Measurements from ENCODE around the gene TMEM179. TPM values are rescaled to one million over a fixed set of nuclear protein-coding genes. Genes with fewer than 3 reads are reported as not detected.

The TMEM179 gene
- polyA plus RNA-seq, 4 donors = 0.90 to 1.9 (median 1.5) TPM

DNA sequence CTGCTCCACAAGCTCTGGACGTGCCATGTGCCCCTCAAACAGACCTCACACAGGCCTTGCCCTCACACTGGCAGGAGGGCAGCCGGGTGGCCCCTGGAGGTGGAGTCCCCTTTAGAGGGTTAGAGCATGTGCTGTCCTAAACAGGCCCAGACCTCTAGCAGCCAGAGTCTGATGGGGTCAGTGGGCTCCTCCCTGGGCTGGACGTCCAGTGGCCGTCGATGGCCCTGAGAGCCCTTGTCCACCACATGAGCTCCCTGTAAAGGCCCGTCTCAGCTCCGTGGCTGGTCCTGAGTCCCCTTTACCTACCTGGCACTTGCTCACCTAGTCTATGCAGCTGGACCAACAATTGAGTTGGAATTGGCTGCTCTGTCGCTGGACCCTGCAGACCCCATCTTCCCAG lies 3.8 kb downstream of the TMEM179 start:
- DNase-seq (ENCODE audit: low read depth in 4 of 4, low spot score in 2 of 4) = no peak

DNA sequence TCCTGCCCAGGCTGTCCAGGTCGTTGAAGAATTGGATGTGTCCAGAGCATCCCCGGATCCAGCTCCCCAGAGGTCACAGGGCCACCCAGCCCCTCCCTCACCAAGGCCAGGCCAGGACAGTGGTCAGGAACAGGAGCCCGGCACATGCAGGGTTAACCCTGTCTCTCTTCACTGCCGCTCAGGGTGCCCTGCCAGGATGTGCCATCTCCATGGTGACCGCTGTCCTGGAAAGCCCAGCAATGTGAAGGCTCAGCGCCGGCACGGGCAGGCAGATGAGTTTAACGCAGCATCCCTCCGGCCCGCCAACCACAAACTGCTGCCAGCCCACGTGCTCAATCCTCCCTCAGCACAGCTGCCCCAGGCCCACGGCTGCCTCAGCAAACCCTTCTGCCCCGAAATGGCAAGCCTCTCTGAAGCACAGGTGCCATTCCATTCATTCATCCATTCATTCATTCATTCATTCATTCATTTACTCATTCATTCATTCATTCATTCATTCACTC lies 4.4 kb downstream of the TMEM179 start:
- no peak for DNase-seq (ENCODE audit: low read depth in 4 of 4, low spot score in 2 of 4)

DNA sequence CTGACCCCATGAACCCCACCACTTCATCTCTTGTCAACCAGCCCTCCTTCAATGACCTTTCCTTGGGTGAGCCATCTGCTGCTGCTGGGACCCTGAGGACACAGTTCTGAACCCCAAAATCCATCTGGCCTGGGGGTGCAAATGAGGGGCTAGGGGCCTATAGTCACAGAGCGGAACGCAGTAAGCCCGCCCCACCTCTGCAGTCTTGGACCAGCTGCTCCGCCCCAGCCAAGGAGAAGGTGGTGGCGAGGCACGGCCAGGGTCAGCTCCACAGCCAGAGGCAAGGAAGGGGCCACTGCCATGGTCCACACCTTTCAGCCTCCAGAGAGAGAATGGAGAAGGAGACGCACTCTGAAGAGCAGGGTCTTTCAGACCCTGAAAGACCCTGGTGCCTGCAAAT lies 5.1 kb downstream of the TMEM179 start:
- no peak for DNase-seq (ENCODE audit: low read depth in 4 of 4, low spot score in 2 of 4)

DNA sequence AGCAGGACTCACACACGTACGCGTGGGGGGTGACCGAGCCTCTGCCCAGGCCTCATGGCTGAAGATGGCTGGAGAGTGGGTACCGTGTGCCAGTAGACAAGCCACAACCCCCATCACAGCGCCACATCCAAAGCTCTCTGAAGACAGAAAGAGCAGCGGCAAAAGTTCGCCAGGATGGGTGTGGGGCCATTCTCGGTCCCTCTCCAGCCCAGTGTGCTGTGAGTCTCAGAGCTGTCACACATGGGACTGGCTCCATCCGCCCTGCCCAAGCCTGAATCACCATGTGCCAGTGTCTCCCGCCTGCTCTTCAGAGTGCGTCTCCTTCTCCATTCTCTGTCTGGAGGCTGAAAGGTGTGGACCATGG lies 5.7 kb downstream of the TMEM179 start:
- DNase-seq (ENCODE audit: low read depth in 4 of 4, low spot score in 2 of 4) = no peak

DNA sequence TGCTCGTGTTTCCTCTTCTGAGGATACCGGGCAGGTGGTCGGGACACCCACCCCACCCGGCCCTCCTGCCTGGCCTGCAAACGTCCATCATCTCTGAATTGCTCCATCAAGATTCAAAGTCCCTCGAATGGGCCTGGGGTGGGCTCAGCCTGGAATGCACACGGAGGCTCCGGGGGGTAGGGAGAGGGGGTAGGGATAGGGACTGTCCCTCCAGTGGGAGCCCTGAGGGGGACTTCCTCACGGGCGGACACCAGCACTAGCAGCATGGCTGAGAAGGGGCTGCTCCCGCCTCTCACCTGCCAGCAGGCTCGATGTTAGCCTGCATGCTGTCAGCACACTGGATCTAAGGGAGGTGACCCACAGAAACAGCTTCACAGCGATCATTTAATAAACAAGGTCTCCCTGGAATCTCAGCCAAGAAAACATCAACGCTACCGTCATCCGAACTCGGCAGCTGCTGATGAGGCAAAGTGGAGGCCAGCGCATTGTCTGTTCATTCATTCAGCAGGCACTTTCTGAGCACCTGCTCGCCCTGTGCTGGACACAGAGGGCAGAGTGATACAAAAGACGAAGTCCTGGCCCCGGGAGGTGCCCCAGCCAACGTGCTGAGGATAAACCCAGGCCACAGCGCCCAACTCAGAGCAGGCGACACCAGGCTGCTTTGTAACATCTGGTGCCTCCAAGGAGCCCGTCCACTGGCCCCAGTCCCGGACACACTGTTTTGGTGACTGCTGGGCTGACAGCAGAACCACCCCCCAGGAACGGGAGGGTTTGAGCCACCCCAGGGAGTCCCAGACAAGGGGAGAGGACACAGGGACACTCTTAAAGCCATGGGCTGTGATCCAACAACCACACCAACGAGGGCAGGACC lies 6.3 kb downstream of the TMEM179 start:
- no peak for DNase-seq (ENCODE audit: low read depth in 4 of 4, low spot score in 2 of 4)

DNA sequence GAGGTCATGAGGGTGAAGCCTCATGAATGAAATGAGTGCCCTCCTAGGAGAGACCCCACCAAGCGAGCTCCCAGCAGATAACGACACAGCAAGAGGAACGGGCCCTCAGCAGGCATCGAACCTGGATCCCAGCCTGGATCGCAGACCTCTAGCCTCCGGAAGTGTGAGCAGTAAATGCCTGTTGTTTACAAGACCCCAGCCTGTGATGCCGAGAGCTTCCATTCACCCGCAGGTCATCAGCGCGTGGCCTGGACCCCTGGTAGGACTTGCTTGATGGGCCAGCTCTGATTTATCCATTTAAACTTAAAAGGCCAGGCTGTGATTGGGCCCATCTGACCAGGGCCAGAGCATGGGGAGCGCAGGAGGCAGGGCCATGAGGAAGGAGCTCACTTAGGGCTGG lies 7.0 kb downstream of the TMEM179 start:
- no peak for DNase-seq (ENCODE audit: low read depth in 4 of 4, low spot score in 2 of 4)

DNA sequence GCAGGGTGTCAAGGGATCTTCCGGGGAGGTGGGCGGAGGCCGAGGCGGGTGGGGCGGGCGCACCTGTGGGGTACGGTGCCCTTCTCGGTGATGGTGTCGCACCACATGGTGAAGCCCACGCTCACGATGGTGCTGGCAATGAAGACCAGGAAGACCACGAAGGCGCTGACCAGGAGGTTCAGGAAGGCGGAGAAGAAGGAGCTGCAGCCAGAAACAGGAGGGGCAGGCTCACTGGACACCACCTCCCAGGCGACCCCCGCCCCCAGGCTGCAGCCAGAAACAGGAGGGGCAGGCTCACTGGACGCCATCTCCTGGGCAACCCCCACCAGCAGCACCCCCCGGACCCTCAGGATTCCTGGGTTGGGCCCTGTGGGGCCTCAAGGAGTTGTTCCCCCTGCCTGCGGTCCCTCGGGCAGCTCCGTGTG lies 7.6 kb downstream of the TMEM179 start:
- DNase-seq (ENCODE audit: low read depth in 4 of 4, low spot score in 2 of 4) = no peak

DNA sequence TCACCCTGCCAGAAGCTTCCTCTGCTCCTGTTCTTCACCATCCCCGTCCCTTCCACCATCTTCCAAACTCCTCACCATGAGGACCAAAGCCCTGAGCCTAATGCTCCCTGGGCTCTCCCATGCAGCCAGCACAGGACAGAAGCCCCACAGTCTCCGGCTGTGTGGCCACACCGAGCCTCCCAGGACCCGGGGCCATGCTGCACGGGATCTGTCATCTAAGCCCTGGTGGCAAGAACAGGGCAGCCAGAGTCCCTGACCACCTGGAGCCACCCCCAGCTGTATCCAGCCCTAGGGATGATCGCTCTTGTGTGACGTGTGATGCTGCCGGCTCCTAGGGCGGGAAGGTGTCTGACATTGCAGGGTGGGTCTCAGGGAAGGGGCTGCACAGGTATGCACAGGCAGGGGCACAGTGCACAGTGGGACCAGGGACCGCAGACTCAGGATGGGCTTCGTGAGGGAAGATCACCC lies 8.1 kb downstream of the TMEM179 start:
- DNase-seq (ENCODE audit: low read depth in 4 of 4, low spot score in 2 of 4) = no peak

DNA sequence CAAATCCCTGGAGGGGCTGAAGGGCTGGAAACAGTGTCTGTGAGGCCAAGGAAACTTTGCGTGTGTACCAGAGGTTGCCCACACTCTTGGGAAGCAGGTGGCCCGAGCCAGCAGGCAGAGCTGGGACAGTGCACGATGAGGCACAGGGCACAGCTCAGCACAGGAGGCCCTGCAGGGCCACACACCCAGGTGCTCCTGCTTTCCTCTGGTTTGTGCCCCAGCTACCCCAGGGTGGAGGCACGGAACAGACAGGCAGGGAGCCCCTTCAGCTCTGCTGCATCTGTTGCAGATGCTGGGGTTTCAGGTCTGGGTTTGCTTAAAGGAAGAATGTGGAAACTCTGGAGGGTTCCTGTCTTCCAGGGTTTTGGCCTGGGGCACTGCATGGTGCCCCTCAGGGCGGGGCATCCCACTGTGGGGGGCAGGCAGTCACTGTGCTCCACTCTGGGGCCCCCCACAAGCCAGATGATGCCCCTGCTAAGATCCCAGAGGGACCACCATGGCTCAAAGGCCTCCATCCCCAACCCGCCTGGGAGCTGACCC lies 8.6 kb downstream of the TMEM179 start:
- no peak for DNase-seq (ENCODE audit: low read depth in 4 of 4, low spot score in 2 of 4)

DNA sequence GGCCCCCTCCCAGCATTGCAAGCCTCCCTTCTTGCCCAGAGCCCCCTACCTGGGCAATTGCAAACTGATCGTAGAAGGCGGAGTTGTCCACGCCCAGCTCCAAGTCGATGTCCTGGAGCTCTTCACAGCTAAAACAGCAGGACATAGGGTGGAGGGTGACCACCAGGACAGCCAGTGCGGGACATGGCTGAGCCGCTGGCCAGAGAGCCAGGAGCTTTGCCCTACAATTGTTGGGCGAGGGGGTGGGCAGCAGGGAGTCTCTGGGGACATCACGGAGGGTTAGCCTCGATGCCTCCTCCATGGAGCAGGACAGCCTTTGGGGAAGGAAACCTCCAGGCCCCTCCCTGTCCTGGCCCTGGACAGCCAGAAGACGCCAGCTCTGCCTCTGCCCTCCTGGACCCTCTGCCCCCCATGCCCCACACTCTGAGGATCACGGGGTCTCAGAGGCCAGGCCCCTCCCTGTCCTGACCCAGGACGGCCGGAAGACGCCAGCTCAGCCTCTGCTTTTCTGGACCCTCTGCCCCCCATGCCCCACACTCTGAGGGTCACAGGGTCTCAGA lies 9.4 kb downstream of the TMEM179 start:
- DNase-seq (ENCODE audit: low read depth in 4 of 4, low spot score in 2 of 4) = no peak

DNA sequence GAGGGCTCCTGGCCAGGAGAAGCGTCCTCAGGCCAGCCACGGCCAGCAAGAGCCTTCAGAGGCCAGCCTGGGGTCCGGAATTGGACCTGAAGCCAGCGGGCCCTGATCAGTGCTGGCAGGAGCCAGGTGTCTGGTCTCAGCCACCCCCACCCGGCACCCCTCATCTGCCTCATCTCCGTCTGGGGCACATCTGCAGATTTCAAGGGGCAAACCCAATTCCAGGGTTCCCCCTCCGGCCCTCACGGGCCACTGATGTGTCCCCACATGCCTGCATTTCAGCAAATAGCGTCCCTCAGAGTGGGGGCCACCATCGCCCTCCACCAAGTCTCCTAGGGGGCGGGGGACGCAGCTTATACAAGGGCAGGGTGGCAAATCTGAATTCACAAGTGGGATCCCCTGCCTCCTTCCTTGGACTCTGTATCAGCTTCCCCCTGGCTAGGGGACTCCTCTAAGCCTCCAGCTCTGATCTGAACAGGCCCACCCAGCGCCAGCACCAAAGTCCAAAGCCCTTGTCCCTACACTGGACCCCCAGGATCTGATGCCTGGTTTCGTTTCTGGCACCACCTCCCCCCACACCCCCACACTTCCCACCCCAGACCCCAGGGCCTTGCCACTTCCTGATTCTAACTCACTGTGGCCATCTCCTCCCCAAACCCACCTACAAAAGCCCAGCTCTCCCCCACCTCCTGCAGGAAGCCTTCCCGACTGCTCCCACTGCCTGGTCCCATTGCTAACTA lies 10.1 kb downstream of the TMEM179 start:
- DNase-seq (ENCODE audit: low read depth in 4 of 4, low spot score in 2 of 4) = no peak

DNA sequence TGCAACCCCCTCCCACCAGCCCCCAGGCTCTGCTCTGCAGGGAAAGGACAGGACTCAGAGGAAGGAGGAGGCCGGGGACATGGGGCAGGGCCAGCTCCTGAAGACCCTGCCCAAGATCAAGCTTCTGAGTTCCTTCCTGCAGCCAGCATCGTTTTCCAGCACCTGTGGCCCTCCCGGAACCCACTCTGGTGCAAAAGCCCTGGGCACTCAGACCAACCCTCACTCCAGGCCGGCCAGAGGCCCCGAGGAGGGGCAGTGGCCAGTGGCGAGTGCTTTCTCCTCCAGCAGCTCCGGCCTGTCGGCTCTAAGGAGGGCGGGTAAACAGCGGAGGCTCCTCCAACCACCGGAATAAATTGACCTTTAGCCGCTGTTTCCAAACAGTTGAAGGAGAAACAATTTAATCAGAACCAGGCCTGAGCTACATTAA lies 10.8 kb downstream of the TMEM179 start:
- no peak for DNase-seq (ENCODE audit: low read depth in 4 of 4, low spot score in 2 of 4)

DNA sequence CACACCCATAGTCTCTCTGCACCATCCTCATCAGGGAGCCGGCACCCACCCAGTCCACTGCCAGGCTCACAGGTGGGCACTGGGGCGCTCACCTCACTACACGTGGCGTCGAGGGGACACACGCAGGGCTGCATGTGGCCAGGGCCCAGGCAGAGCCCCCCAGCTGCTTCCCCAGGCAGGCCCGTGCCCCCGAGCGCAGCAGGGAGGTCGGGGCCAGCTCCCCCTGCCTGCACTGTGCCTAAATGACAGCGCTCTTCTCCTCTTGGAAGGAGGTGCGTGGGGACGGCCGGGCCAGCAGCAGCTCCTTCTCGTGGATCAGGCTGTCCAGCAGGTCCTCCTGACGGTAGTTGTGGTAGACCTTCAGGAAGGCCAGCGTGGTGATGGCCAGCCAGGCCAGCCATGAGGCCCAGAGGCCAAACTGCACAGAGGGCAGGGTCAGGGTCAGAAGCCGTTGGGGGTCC lies 11.3 kb downstream of the TMEM179 start:
- DNase-seq (ENCODE audit: low read depth in 4 of 4, low spot score in 2 of 4) = no peak

DNA sequence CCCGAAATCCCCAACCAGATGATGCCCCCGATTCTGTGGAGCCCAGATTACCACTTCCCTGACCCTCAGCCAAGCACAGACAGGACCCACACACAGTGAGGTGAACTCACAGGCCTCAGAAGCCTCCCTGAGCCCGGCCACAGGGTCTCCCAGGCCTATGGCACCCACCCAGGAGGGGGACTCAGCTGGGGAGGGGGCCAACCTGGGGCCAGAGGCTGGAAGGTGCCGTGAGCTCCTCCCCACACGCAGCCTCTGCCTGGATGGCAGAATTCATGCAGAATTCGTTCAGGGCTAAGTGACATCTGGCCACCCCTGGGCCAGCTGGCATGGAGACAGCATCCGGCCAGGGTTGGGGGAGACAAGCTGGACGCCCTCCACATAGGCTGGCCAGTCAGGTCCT lies 11.8 kb downstream of the TMEM179 start:
- no peak for DNase-seq (ENCODE audit: low read depth in 4 of 4, low spot score in 2 of 4)

DNA sequence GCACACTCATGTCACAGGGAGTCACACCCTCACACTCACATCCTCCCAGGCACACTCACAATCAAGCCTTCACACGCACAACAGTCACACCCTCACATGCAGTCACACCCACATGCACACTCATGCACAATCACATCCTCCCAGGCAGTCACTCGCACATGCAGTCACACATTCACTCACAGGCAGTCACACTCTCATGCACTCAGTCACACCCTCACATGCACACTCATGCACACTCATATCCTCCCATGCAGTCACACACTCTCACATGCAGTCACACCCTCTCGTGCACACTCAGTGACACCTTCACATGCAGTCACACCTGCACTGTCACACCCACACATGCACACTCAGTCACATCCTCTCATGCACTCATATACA lies 12.3 kb downstream of the TMEM179 start:
- no peak for DNase-seq (ENCODE audit: low read depth in 4 of 4, low spot score in 2 of 4)

DNA sequence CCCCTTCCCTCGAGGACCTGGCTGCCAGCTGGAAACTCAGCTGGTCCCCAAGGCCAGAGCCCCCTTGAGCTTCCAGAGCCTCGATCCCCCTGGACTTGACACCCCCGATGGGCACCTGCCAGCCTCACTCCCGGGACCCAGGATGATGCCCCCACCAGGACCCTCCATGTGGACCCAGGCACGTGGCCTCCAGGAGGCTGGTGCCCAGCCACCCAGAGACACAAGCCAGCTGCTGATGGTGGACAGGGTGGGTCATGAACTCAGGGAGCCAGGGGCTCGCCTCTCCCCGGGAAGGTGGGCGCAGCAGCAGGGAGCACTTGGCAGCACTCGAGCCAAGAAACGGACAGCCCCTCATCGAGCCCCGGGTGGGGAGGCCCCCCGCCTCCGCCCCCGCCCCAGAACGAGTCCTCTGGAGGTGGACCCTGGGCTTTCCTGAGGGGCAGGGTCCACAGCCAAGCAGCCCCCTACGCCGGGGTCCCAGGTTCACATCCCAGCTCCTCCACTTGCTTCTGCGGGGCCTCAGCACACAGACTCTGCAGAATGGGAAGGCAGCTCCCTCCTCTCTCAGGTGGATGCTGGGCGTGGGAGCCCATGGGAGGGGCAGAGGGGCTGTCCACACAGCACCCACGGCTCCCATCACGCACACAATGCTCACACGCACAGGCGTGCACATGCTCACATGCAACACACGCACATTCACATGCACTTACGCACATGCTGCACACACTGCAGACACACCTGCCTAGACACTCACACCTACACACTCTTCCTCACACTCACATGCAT lies 12.9 kb downstream of the TMEM179 start:
- DNase-seq (ENCODE audit: low read depth in 4 of 4, low spot score in 2 of 4) = no peak

DNA sequence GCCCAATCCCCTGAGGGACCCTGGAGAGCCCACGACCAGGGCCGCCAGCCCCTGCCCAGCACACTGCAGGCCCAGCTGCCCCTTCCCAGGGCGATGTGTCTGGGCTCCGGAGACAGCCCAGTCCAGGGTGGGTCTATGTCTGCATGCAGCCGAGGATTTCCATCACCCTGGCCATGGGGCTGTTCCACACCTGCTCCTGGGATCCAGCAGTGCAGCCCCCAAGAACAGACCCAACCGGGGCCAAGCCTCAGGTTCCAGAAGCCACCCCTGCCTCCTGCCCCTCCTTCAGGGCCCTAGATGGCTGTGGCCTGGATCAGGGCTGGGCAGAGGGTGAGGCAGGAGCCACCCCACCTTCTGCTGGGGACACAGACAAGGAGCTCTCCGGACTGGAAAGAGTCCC lies 13.5 kb downstream of the TMEM179 start:
- no peak for DNase-seq (ENCODE audit: low read depth in 4 of 4, low spot score in 2 of 4)

DNA sequence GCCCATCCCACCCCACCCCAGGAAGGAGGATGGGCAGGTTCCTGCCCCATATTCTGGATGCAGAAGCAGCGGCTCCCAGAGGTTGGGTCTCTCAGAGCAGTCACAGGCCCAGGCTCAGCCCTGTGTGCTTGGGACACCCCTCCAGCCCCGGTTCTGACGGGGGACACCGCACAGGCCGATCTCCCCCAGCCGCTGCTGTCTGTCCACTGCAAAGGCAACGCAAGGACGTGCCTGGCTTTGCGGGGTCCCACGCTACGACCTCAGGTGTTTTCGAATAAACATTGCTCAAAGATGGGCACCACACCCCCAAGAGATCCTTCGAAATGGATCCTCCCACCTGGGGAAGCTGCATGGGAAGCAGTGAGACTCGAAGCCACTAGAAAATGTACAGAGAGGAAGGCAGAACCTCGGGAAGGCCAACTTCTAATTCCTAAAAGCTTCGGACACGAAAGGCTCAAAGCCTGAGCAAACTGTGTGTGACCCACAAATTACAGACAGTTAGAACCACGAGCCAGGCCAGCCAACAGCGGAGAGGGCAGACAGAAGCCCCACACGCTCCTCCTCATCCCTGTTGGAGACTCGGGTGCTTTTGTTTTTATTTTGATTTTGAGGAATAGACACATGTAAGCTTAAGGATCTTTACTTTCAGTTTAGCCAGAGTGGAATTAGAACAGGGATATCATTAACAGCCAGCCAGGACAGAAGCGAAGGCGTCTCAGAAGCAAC lies 14.2 kb downstream of the TMEM179 start:
- DNase-seq (ENCODE audit: low read depth in 4 of 4, low spot score in 2 of 4) = no peak

DNA sequence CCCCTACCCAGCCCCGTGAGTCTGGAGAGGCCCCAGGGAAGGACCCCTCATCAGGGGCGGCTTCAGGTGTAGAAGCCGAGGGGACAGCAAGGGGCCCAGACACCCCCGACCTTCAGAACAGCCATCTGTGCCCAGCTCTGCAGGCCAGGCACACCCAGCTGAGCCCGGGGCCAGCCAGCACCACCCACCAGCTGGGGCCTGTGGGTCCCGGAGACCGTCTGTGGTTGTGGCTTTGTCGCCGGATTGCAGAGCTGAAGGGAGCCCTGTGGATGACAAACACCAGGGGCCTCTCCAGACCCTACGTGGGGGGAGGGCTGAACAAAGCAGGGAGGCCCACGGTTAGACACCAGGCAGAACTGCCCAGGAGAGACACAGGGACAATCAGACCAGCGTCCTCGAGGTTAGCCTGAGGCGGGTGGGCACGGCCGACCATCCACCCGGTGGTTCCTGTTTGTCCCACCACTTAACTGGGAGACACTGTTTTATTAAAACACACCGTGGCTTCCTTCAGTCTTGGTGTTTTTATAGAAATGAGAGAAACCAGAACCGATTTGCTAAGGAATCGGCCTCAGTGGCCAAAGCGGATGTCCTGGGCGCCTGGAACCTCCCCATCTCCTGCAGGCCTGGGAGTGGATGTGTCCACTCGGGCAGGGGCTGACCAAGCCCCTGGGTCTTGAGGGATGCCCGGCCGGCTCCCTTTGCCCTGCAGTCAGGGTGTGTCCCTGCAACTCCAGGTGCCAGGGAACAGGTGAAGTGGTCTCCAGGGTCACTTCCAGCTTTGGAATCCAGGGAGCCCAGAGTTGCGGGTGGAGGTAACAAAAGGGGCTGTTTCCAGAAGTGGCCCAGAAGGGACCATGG lies 15.0 kb downstream of the TMEM179 start:
- no peak for DNase-seq (ENCODE audit: low read depth in 4 of 4, low spot score in 2 of 4)
